MCF 10A (cell line): ENCODE data around the gene FUOM. TPM values are rescaled to one million over a fixed set of nuclear protein-coding genes. Genes with fewer than 3 reads are reported as not detected.

Source experiments
- BruUV-seq: library from RNA; stranded (reverse); fragments of 400-500 nt; replicated peaks from 2 replicates; lab custom pipeline; 2021; lab: Mats Ljungman, UMichigan
- CTCF ChIA-PET: fragments of 300-600 bp; sonication (Branson Sonifier 250); formaldehyde crosslinking; extraction: SDS; loops from one replicate; lab custom pipeline; 2021; ENCODE audit warnings: antibody characterized with exemption, inconsistent platforms; lab: Yijun Ruan, JAX
- POLR2A ChIA-PET: fragments of 300-600, 350-650 bp; sonication (Branson Sonifier 250); formaldehyde crosslinking; extraction: SDS; loops from one replicate; lab custom pipeline; 2020; ENCODE audit warnings: antibody characterized with exemption, inconsistent platforms; lab: Yijun Ruan, JAX
- DNase-seq: peaks from one replicate; pipeline ENCODE4 v3.0.0-alpha.2; 2018; ENCODE audit not compliant: unreplicated experiment
- H3K27ac Mint-ChIP-seq: one replicate; pipeline ENCODE4 v1.8.0; 2022; ENCODE audit warnings: mild to moderate bottlenecking, low read depth, mixed read lengths; ENCODE audit not compliant: unreplicated experiment
- H3K27me3 Mint-ChIP-seq: one replicate; pipeline ENCODE4 v1.8.0; 2022; ENCODE audit warnings: mixed read lengths; ENCODE audit not compliant: insufficient read depth, unreplicated experiment
- H3K36me3 Mint-ChIP-seq: one replicate; pipeline ENCODE4 v1.8.0; 2022; ENCODE audit warnings: mild to moderate bottlenecking, moderate library complexity, mixed read lengths; ENCODE audit not compliant: insufficient read depth, unreplicated experiment
- H3K4me1 Mint-ChIP-seq: one replicate; pipeline ENCODE4 v1.8.0; 2022; ENCODE audit warnings: mixed read lengths; ENCODE audit not compliant: insufficient read depth, unreplicated experiment
- H3K4me3 Mint-ChIP-seq: one replicate; pipeline ENCODE4 v1.8.0; 2022; ENCODE audit warnings: mild to moderate bottlenecking, moderate library complexity, mixed read lengths; ENCODE audit not compliant: unreplicated experiment
- H3K9me3 Mint-ChIP-seq: one replicate; pipeline ENCODE4 v1.8.0; 2022; ENCODE audit warnings: mixed read lengths; ENCODE audit not compliant: unreplicated experiment
- CTCF ChIP-seq: fragments of 200-600 bp; IDR thresholded peaks from one replicate; pipeline ENCODE4 v1.8.0; 2022; ENCODE audit warnings: antibody characterized with exemption, mild to moderate bottlenecking; ENCODE audit not compliant: unreplicated experiment
- intact Hi-C: fragments of 100-400 bp; cut with micrococcal nuclease; formaldehyde crosslinking; loops from 2 replicates; pipeline ENCODE4 v1.14.1; 2022
- total RNA-seq: library from RNA; stranded (reverse); gene quantifications from 2 replicates; pipeline ENCODE4 v1.2.3, GENCODE V29; 2022

Gene FUOM
- total RNA-seq, 1 experiment from 2014 or later = 22.6 TPM

- Mint-ChIP-seq H3K27ac (no peak overlapping the region), H3K4me3 (no peak overlapping the region), H3K9me3 (no peaks in the 10 kb centered on the region), H3K4me1 (peaks cover 11% of the 10 kb centered on the region), H3K27me3 (no peaks in the 10 kb centered on the region), H3K36me3 (peaks cover 21% of the 10 kb centered on the region)
- DNase-seq = no peak
- no TSS peak for BruUV-seq
- ChIA-PET POLR2A (no interaction called here), CTCF (interaction anchor here (0.6 kb wide), 1 partner anchor 17 kb away, joined by 3 read pairs; no protein-coding TSS in a partner anchor)
- no peak for TF ChIP-seq CTCF
- intact Hi-C loops = loop anchor here (10.0 kb wide), 1 partner anchor 657 kb away; no protein-coding TSS in a partner anchor
Measured at GRCh38 chr10:133312016-133312768, 45.6 kb downstream of the FUOM start.

GRCh38 chr10:133311570-133311969, 46.2 kb downstream of the FUOM start:
- Mint-ChIP-seq H3K27me3 (no peaks in the 10 kb centered on the region), H3K27ac (no peak overlapping the region), H3K36me3 (peaks cover 21% of the 10 kb centered on the region), H3K4me3 (no peak overlapping the region), H3K9me3 (no peaks in the 10 kb centered on the region), H3K4me1 (peaks cover 14% of the 10 kb centered on the region)
- POLR2A ChIA-PET = no interaction called here
- intact Hi-C loops = loop anchor here (10.0 kb wide), 1 partner anchor 657 kb away; no protein-coding TSS in a partner anchor
- no TSS peak for BruUV-seq
- DNase-seq = no peak
- TF ChIP-seq CTCF = no peak
- CTCF ChIA-PET = interaction anchor here (1.7 kb wide), 1 partner anchor 18 kb away, joined by 9 read pairs; no protein-coding TSS in a partner anchor

- H3K4me3 Mint-ChIP-seq = no peak overlapping the region
- BruUV-seq = no TSS peak
- intact Hi-C loops = loop anchor here (10.0 kb wide), 1 partner anchor 656 kb away; no protein-coding TSS in a partner anchor
Measured at GRCh38 chr10:133310789-133311188, 47.0 kb downstream of the FUOM start.

More at GRCh38 chr10:133310789-133311188, 47.0 kb downstream of the FUOM start:
- peaks cover 21% of the 10 kb centered on the region for H3K36me3 Mint-ChIP-seq
- ChIA-PET POLR2A (no interaction called here), CTCF (interaction anchor here (0.6 to 1.7 kb wide), 2 partner anchors 19 to 50 kb away, joined by 5 to 9 read pairs; no protein-coding TSS in a partner anchor)
- no peaks in the 10 kb centered on the region for H3K9me3 Mint-ChIP-seq
- no peaks in the 10 kb centered on the region for H3K27me3 Mint-ChIP-seq
- no peak for DNase-seq
- H3K4me1 Mint-ChIP-seq = peaks cover 14% of the 10 kb centered on the region
- TF ChIP-seq CTCF = no peak
- H3K27ac Mint-ChIP-seq = no peak overlapping the region
